AG04450 (cell line): ENCODE data around the gene TBL3. TPM values are rescaled to one million over a fixed set of nuclear protein-coding genes. Genes with fewer than 3 reads are reported as not detected.

Source experiments
- CTCF ChIA-PET: fragments of 300-600, 350-600 bp; formaldehyde crosslinking; extraction: SDS; loops from one replicate; lab custom pipeline; 2022; ENCODE audit warnings: antibody characterized with exemption, inconsistent platforms; lab: Charles Lee
- POLR2A ChIA-PET: fragments of 350-600 bp; formaldehyde crosslinking; extraction: SDS; loops from one replicate; lab custom pipeline; 2021; ENCODE audit warnings: antibody characterized with exemption, inconsistent platforms; lab: Yijun Ruan, JAX
- DNase-seq: peaks from one replicate; pipeline ENCODE4 v3.0.0-alpha.2; 2011; ENCODE audit warnings: low read depth, low spot score
- H3K27ac ChIP-seq: one replicate; pipeline ENCODE4 v1.5.1; 2012; ENCODE audit warnings: low read depth, low read length, control low read depth
- H3K27me3 ChIP-seq: one replicate; pipeline ENCODE4 v1.6.0; 2012; ENCODE audit warnings: low read length; ENCODE audit not compliant: control insufficient read depth, insufficient read depth
- H3K4me3 ChIP-seq: 2 replicates; pipeline ENCODE4 v1.5.1; 2011; ENCODE audit warnings: mild to moderate bottlenecking, low read depth, low read length, control low read depth
- H3K9me3 ChIP-seq: 2 replicates; pipeline ENCODE4 v1.5.1; 2012; ENCODE audit warnings: low read length; ENCODE audit not compliant: control insufficient read depth, insufficient read depth
- CTCF ChIP-seq: IDR thresholded peaks from 2 replicates; pipeline ENCODE4 v1.5.1; 2011; ENCODE audit warnings: low read depth, low read length, control low read depth, inconsistent platforms
- polyA plus RNA-seq: library from polyadenylated mRNA; depleted of rRNA; stranded (reverse); fragments of >200 nt; gene quantifications from 2 replicates; pipeline ENCODE4 v1.2.3, GENCODE V29; 2011

TBL3 gene
- polyA plus RNA-seq, 1 experiment = 13.7 TPM

DNA sequence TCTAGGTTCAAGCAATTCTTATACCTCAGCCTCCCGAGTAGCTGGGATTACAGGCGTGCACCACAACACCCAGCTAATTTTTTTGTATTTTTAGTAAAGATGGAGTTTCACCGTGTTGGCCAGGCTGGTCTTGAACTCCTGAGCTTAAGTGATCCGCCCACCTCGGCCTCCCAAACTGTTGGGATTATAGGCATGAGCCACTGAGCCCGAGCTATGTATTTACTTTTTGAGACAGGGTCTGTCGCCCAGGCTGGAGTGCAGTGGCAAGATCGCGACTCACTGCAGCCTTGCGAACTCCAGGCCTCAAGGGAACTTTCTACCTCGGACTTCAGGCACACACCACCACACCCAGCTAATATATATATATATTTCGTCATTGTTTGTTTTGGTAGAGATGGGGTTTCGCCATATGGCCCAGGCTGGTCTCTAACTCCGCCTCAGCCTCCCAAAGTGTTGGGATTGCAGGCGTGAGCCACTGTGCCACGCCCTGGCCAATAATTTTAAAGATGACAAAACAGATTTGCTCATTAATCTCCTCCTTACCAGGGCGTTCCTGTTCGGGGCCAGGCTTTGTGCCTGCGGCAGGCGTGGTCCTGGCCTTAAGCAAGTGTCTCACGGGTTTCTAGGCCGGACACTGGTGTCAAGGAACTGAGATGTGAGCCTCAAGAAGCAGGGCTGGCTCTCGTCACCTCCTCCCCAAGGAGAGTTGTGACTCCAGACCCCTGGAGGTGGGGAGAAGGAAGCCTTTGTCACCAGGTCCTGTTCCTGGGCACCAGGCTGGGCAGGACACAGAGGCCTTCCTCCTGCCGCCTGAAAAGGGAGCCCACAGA, 43.5 kb downstream of the TBL3 start:
- Histone ChIP-seq H3K27me3 (peaks cover 5% of the 10 kb centered on the region), H3K9me3 (no peaks in the 10 kb centered on the region), H3K27ac (no peak overlapping the region), H3K4me3 (no peak overlapping the region)
- TF ChIP-seq CTCF = no peak
- ChIA-PET POLR2A (interaction anchor here (0.7 kb wide), 1 partner anchor 140 kb away, joined by 3 read pairs; the partner anchor contains the start of gene TRAF7), CTCF (no interaction called here)
- no peak for DNase-seq

GRCh38 chr16:2015947-2016208, 44.0 kb downstream of the TBL3 start:
- Histone ChIP-seq H3K4me3 (no peak overlapping the region), H3K9me3 (no peaks in the 10 kb centered on the region), H3K27me3 (peaks cover 5% of the 10 kb centered on the region), H3K27ac (no peak overlapping the region)
- TF ChIP-seq CTCF = no peak
- CTCF ChIA-PET = interaction anchor here (0.8 to 1.6 kb wide), 3 partner anchors 8 to 124 kb away, joined by 3 to 8 read pairs (median 4); no protein-coding TSS in a partner anchor
- no peak for DNase-seq
- POLR2A ChIA-PET = interaction anchor here (0.7 to 1.2 kb wide), 3 partner anchors 51 to 139 kb away, joined by 3 to 5 read pairs (median 4); partner anchors contain the start of genes RPS2 and TRAF7

- Histone ChIP-seq H3K27ac (no peak overlapping the region), H3K4me3 (no peak overlapping the region), H3K27me3 (peaks cover 5% of the 10 kb centered on the region), H3K9me3 (no peaks in the 10 kb centered on the region)
- no peak for DNase-seq
- TF ChIP-seq CTCF = peak; percentile 45
- CTCF ChIA-PET = interaction anchor here (0.8 to 1.6 kb wide), 3 partner anchors 8 to 124 kb away, joined by 3 to 8 read pairs (median 4); no protein-coding TSS in a partner anchor
- POLR2A ChIA-PET = interaction anchor here (0.7 to 1.2 kb wide), 4 partner anchors 9 to 139 kb away, joined by 3 to 9 read pairs (median 4); partner anchors contain the start of genes RPS2 and TRAF7
These were observed 44.6 kb downstream of the TBL3 start for GRCh38 chr16:2016407-2016922.

DNA sequence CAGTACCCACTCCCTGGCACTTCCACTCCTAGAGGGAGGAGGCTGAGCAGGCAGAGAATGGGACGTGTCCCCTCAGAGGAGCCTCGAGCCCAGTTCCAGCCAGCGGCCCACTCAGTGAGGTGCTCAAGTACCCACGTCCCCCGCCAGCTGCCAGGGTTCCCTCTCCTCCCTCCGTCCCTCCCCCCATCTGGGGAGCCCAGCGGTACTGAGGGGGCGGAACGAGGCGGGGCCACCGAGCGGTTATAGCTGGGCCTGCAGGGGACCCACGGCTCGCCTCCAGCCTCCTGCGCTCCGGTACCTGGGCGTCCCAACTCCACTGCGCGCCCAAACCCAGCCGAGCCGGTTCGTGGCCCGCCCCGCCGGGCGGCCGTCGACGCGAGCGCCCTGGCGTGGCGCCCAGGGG, 47.7 kb downstream of the TBL3 start, which contains the start of gene NPW:
Gene NPW (plus strand): TSS at position 268 of the 403 bp plus-strand sequence.
- no peaks in the 10 kb centered on the region for H3K9me3 ChIP-seq
- peak within 1 kb of the TSS; percentile 4; the same call in 1 of the 2 replicates for H3K4me3 ChIP-seq
- H3K27ac ChIP-seq = no peak within 1 kb of the TSS
- CTCF ChIA-PET = interaction anchor here (1.6 kb wide), 1 partner anchor 37 kb away, joined by 3 read pairs; no protein-coding TSS in a partner anchor
- H3K27me3 ChIP-seq = peaks cover 5% of the 10 kb centered on the region
- no peak for TF ChIP-seq CTCF
- DNase-seq = no peak
- POLR2A ChIA-PET = interaction anchor here (0.6 kb wide), 1 partner anchor 136 kb away, joined by 3 read pairs; the partner anchor contains the start of gene TRAF7
